Ovary (tissue), 3 donors: ENCODE data around the gene EIF4EBP3.

Source experiments
- EP300 ChIP-seq: sonication (generic); formaldehyde crosslinking; IDR thresholded peaks from one replicate; pipeline ENCODE4 v1.6.1; 2017; ENCODE audit warnings: antibody characterized with exemption
- POLR2A ChIP-seq: fragments of 450-650 bp; IDR thresholded peaks from one replicate; pipeline ENCODE4 v1.6.1; 2017; ENCODE audit warnings: antibody characterized with exemption, mild to moderate bottlenecking, moderate library complexity
- TF ChIP-seq, protein P1 (sequence below), 3 donors: fragments of 450-650 bp in 2 of 3; fragments of 200-600 bp in 1 of 3; IDR thresholded peaks; one replicate each; pipeline versions ENCODE4 v1.5.1 to v1.8.0; 2016 to 2022; ENCODE audit warnings: antibody characterized with exemption in 3 of 3, mild to moderate bottlenecking in 1 of 3
- donor health status: DM: no; HTN: no; CAD: no.

DNA sequence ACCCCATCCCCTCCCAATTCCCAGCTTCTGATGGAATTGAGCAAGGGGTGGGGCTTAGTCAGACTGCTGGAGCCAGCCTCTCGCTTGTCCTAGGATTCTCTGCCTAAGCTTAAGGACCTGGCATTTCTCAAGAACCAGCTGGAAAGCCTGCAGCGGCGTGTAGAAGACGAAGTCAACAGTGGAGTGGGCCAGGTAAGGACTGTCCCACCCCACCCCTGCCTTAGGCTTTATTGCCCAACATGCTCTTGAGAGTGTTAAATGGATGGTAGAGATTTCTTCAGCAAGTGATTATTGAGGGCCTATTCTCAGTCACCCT lies 18.3 kb downstream of the EIF4EBP3 start:
- TF ChIP-seq POLR2A (no peak), EP300 (no peak)
- TF ChIP-seq, protein P1, sequence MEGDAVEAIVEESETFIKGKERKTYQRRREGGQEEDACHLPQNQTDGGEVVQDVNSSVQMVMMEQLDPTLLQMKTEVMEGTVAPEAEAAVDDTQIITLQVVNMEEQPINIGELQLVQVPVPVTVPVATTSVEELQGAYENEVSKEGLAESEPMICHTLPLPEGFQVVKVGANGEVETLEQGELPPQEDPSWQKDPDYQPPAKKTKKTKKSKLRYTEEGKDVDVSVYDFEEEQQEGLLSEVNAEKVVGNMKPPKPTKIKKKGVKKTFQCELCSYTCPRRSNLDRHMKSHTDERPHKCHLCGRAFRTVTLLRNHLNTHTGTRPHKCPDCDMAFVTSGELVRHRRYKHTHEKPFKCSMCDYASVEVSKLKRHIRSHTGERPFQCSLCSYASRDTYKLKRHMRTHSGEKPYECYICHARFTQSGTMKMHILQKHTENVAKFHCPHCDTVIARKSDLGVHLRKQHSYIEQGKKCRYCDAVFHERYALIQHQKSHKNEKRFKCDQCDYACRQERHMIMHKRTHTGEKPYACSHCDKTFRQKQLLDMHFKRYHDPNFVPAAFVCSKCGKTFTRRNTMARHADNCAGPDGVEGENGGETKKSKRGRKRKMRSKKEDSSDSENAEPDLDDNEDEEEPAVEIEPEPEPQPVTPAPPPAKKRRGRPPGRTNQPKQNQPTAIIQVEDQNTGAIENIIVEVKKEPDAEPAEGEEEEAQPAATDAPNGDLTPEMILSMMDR (IDR thresholded peaks at IDR 0.05), result no peak
